AG04449 (cell line): ENCODE measurements around the gene FAM3A.

Experiments
- CTCF ChIA-PET: fragments of 350-600 bp; formaldehyde crosslinking; extraction: SDS; loops from one replicate; lab custom pipeline; 2021; ENCODE audit warnings: antibody characterized with exemption; lab: Yijun Ruan, JAX
- POLR2A ChIA-PET: fragments of 400-600, 350-600 bp; formaldehyde crosslinking; extraction: SDS; loops from one replicate; lab custom pipeline; 2020; ENCODE audit warnings: antibody characterized with exemption, inconsistent platforms; lab: Yijun Ruan, JAX
- DNase-seq: peaks from one replicate; pipeline ENCODE4 v3.0.0-alpha.2; 2010; ENCODE audit warnings: low read depth, low spot score
- H3K4me3 ChIP-seq: 2 replicates; pipeline ENCODE4 v1.5.1; 2011; ENCODE audit warnings: low read depth, mild to moderate bottlenecking, control low read depth, low read length
- CTCF ChIP-seq: IDR thresholded peaks from one replicate; pipeline ENCODE4 v1.5.1; 2011; ENCODE audit warnings: mild to moderate bottlenecking, moderate library complexity, low read length, control low read depth, inconsistent platforms; ENCODE audit not compliant: insufficient read depth; ENCODE audit errors: missing control alignments

The FAM3A gene

GRCh38 chrX:154466036-154466435, 50.0 kb downstream of the FAM3A start:
- TF ChIP-seq CTCF: no peak
- DNase-seq: no peak
- ChIA-PET CTCF (interaction anchor here (1.3 kb wide), 1 partner anchor 11 kb away, joined by 3 read pairs; no protein-coding TSS in a partner anchor), POLR2A (interaction anchor here (0.9 kb wide), 1 partner anchor 13 kb away, joined by 4 read pairs; the partner anchor contains the start of gene LAGE3)
- H3K4me3 ChIP-seq: no peak overlapping the region

GRCh38 chrX:154465601-154466000, 50.4 kb downstream of the FAM3A start:
- no peak for DNase-seq
- TF ChIP-seq CTCF: no peak
- ChIA-PET POLR2A (no interaction called here), CTCF (no interaction called here)
- H3K4me3 ChIP-seq: no peak overlapping the region

DNA sequence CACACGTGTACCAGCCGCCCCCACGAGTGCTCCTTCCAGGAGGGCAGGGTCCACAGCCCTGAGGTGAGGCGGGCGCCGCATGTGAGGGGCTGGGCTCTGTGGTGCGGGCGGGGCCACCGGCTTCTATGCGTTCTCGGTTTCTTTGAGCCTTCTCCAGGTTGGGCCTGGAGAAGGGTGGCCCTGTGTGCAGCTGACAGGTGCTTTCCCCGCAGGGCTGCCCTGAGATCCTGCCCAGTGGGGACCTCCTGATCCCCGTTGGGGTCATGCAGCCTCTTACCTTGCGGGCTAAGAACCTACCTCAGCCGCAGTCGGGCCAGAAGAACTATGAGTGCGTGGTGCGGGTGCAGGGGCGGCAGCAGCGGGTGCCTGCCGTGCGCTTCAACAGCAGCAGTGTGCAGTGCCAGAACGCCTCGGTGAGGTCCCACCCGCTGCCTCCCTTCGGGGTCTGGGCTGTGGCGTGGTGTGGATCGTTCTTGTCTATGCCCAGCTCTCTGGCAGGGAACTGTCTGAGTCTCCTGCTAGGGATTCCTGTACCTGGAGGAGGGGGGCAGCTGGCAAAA, 51.1 kb downstream of the FAM3A start:
- ChIA-PET POLR2A (no interaction called here), CTCF (no interaction called here)
- TF ChIP-seq CTCF: no peak
- no peak overlapping the region for H3K4me3 ChIP-seq
- DNase-seq: no peak

GRCh38 chrX:154463611-154464220, 52.3 kb downstream of the FAM3A start:
- no peak for DNase-seq
- POLR2A ChIA-PET: interaction anchor here (0.7 to 0.9 kb wide), 2 partner anchors 9 to 11 kb away, joined by 3 read pairs; no protein-coding TSS in a partner anchor
- H3K4me3 ChIP-seq: no peak overlapping the region
- no peak for TF ChIP-seq CTCF
- CTCF ChIA-PET: no interaction called here

- CTCF ChIA-PET: interaction anchor here (1.3 kb wide), 1 partner anchor 24 kb away, joined by 3 read pairs; no protein-coding TSS in a partner anchor
- DNase-seq: no peak
- no peak overlapping the region for H3K4me3 ChIP-seq
- POLR2A ChIA-PET: no interaction called here
- TF ChIP-seq CTCF: no peak
Measured at GRCh38 chrX:154462396-154462795, 53.6 kb downstream of the FAM3A start.

DNA sequence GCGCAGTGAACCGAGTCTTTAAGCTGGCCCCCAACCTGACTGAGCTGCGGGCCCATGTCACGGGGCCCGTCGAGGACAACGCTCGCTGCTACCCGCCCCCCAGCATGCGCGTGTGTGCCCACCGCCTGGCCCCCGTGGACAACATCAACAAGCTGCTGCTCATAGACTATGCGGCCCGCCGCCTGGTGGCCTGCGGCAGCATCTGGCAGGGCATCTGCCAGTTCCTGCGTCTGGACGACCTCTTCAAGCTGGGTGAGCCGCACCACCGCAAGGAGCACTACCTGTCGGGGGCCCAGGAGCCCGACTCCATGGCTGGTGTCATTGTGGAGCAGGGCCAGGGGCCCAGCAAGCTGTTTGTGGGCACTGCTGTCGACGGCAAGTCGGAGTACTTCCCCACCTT, 55.7 kb downstream of the FAM3A start:
- ChIA-PET CTCF (no interaction called here), POLR2A (interaction anchor here (0.7 to 2.7 kb wide), 4 partner anchors 14 to 30 kb away, joined by 3 to 16 read pairs (median 4); partner anchors contain the start of genes LAGE3 and UBL4A)
- TF ChIP-seq CTCF: no peak
- DNase-seq: no peak
- H3K4me3 ChIP-seq: peak overlapping the region; percentile 72
